ENCODE results near the gene CACNA1D. TPM values are rescaled to one million over a fixed set of nuclear protein-coding genes. Genes with fewer than 3 reads are reported as not detected.

CACNA1D gene
- total RNA-seq, 4 donors from 2014 or later: 74.6 to 194 (median 105) TPM

DNA sequence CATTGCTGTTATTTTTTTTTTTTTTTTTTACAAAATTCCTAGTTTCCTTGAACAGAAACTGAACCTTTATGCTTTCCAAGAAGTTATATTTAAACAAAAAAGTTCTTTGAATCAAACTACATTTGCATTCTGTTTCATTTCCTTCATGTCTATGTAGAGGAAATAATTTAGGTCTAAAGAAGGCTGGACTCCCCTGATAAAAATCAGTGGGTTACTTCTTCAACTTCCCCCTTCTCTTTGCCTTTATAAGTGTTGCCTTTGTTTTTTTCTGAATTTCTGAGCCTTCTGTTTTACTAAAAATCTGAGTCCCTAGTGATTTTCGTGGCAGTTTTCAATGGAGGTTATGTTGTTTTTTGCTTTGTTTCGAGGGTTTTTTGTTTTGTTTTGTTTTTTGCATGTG is 199.0 kb downstream of the CACNA1D start:
- Histone ChIP-seq H3K27me3 (no peaks in the 10 kb centered on the region), H3K36me3 (no peaks in the 10 kb centered on the region), H3K9me3 (no peaks in the 10 kb centered on the region), H3K4me3 (no peak overlapping the region), H3K4me1 (no peaks in the 10 kb centered on the region), H3K27ac (no peak overlapping the region)
- TF ChIP-seq, protein P1, sequence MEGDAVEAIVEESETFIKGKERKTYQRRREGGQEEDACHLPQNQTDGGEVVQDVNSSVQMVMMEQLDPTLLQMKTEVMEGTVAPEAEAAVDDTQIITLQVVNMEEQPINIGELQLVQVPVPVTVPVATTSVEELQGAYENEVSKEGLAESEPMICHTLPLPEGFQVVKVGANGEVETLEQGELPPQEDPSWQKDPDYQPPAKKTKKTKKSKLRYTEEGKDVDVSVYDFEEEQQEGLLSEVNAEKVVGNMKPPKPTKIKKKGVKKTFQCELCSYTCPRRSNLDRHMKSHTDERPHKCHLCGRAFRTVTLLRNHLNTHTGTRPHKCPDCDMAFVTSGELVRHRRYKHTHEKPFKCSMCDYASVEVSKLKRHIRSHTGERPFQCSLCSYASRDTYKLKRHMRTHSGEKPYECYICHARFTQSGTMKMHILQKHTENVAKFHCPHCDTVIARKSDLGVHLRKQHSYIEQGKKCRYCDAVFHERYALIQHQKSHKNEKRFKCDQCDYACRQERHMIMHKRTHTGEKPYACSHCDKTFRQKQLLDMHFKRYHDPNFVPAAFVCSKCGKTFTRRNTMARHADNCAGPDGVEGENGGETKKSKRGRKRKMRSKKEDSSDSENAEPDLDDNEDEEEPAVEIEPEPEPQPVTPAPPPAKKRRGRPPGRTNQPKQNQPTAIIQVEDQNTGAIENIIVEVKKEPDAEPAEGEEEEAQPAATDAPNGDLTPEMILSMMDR (IDR thresholded peaks at IDR 0.05): no peak
- no peak for TF ChIP-seq POLR2A (IDR thresholded peaks at IDR 0.05)
- no peak for DNase-seq

DNA sequence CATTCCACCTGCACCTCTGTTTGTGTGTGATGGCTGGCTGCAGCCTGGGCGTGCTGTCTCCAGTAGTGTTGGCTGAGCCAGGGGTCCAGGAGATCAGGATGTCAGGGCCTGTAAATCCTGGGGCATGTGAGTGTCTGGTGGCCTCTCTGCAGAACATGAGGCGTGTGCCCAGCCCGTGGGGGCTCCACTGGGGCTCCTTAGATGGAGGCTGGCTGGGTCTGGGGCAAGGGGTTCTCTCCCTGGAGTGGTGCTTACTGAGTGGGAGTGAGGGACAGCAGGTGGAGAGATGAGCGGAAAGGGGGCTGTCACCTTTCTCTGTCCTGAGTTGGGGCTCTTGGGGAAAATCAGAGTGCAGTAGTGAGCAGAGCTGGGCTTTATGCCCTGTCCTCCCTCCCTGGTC is 199.6 kb downstream of the CACNA1D start:
- TF ChIP-seq, protein P1 (IDR thresholded peaks at IDR 0.05): no peak
- TF ChIP-seq POLR2A (IDR thresholded peaks at IDR 0.05): no peak
- no peak for DNase-seq

DNA sequence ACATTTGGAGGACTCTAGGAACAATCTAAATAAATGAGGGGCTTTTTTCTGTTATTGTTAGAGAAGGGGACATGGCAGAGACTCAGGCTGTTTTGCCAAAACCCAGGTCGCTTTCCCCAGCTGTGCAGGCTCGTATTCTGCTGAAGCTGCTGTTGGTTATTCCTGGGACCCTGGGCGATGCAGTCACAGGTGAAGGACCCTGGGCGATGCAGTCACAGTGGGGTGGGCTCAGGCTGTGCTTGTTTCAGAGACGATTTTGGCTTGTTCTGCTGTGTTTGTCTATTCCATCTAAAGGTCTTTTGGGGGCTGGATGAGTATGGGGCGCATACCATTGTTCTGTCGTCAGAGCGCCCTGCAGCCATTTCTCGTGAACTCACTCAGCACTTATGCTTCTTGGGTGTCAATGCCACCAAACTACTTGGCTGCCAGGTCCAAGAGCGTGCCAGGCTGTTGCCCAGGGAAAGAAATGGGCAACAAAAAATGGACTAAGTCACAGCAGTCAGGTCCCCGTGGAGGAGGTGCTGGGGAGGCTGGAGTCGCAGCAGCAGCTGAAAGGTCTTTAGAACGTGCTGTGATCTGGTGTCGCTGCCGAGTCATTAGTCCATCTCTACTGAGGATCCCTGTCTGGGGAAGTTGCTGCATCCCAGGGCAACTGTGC is 200.4 kb downstream of the CACNA1D start:
- no peak overlapping the region for H3K27ac ChIP-seq
- DNase-seq: no peak
- no peaks in the 10 kb centered on the region for H3K27me3 ChIP-seq
- no peaks in the 10 kb centered on the region for H3K36me3 ChIP-seq
- H3K4me3 ChIP-seq: no peak overlapping the region
- H3K4me1 ChIP-seq: no peaks in the 10 kb centered on the region
- no peaks in the 10 kb centered on the region for H3K9me3 ChIP-seq
- TF ChIP-seq, protein P1 (IDR thresholded peaks at IDR 0.05): no peak
- no peak for TF ChIP-seq POLR2A (IDR thresholded peaks at IDR 0.05)

More for the DNA sequence above, 199.6 kb downstream of the CACNA1D start:
- Histone ChIP-seq H3K36me3 (no peaks in the 10 kb centered on the region), H3K4me3 (no peak overlapping the region), H3K9me3 (no peaks in the 10 kb centered on the region), H3K27me3 (no peaks in the 10 kb centered on the region), H3K27ac (no peak overlapping the region), H3K4me1 (no peaks in the 10 kb centered on the region)

DNA sequence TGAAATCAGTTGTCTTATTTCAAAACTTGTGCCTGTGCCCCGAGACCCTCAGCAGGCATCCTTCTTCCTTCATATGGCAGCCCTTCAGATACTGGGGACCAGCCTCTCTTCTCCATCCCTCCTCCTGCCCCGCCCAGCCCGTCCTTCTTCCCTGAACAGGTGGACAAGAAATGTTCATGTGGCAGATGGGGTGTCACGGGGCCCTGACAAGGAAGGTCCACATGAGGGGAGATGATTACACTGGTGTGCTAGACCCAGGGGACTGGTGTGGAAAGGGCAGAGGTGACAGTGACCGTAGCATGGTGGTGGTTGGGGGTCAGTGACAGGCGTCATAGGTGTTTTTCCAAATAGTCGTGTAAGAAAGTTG is 200.9 kb downstream of the CACNA1D start:
- DNase-seq: no peak
- TF ChIP-seq POLR2A (IDR thresholded peaks at IDR 0.05): no peak
- TF ChIP-seq, protein P1 (IDR thresholded peaks at IDR 0.05): no peak
- Histone ChIP-seq H3K27me3 (no peaks in the 10 kb centered on the region), H3K36me3 (no peaks in the 10 kb centered on the region), H3K4me1 (no peaks in the 10 kb centered on the region), H3K27ac (no peak overlapping the region), H3K9me3 (no peaks in the 10 kb centered on the region), H3K4me3 (no peak overlapping the region)

DNA sequence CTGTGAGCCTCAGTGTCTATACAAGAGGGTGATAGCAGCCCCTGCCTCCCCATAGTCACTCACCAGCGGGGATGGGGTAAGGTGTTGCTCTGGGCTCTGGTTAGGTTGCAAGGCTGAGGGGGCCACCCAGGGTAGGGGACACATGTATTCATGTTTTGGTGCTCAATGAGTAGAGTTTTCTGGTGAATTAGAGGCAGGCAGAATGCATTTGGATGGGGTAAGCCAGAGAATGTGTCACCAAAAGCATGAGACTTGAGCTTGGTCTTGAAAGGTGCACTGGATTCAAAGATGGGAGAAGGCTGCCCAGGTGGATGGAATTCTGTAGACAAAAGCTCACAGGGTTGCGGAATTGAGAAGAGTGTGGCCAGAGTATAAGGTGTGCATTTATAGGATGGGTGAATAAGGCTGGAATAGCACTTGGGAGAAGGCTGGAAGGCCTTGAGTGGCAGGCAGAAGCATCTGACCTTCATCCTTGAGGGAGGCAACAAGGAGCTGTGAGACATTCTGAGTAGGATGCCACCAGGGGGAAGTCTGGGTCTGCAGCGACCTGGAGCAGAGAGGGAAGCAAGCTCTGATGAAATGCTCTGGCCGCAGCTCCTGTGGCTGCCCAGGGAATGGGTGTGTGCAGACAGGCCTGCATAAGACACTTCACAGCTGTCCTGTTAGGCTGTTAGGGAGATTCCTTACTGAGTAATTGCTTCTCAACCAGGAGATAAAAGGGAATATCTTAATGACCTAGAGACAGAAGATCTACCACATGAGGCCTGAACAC is 202.2 kb downstream of the CACNA1D start:
- Histone ChIP-seq H3K36me3 (no peaks in the 10 kb centered on the region), H3K4me1 (no peaks in the 10 kb centered on the region), H3K9me3 (no peaks in the 10 kb centered on the region), H3K27me3 (no peaks in the 10 kb centered on the region), H3K27ac (no peak overlapping the region), H3K4me3 (no peak overlapping the region)
- no peak for TF ChIP-seq POLR2A (IDR thresholded peaks at IDR 0.05)
- TF ChIP-seq, protein P1 (IDR thresholded peaks at IDR 0.05): no peak
- DNase-seq: no peak
